ENCODE measurements around the gene CLDN19. TPM values are rescaled to one million over a fixed set of nuclear protein-coding genes. Genes with fewer than 3 reads are reported as not detected.

Gene CLDN19
- total and polyA plus RNA-seq, 9 of the 15 experiments (the other 6 are each of a cell fraction or from before 2014, with no cell fraction given), result not detected

- TF ChIP-seq HOMEZ (CRISPR knock-in tag; IDR thresholded peaks at IDR 0.05) (no peak), LARP7 (IDR thresholded peaks at IDR 0.05) (no peak), BRCA1 (IDR thresholded peaks at IDR 0.05) (no peak), BRCA1 (CRISPR knock-in tag; IDR thresholded peaks at IDR 0.05) (no peak), NFE2L1 (tag; IDR thresholded peaks at IDR 0.05; ENCODE audit: borderline replicate concordance, low read depth) (no peak), CLOCK (CRISPR knock-in tag; IDR thresholded peaks at IDR 0.05; ENCODE audit: borderline replicate concordance) (no peak), PBX2 (CRISPR knock-in tag; IDR thresholded peaks at IDR 0.05; ENCODE audit: low read depth) (no peak), PBX2 (tag; conservative IDR thresholded peaks at IDR 0.05; ENCODE audit: low read depth) (no peak), CREB1 (IDR thresholded peaks at IDR 0.05) (no peak), CREB1 (CRISPR knock-in tag; IDR thresholded peaks at IDR 0.05) (no peak), MTA1 (IDR thresholded peaks at IDR 0.05; ENCODE audit: borderline replicate concordance) (no peak)
These were observed 47.6 kb downstream of the CLDN19 start (continued) for GRCh38 chr1:42692461-42692860.
